HG02852 (cell line): ENCODE results near the gene ABCF1.
A peak's percentile ranks its signal among the peaks of the same experiment; 100 is the strongest.

Experiments used
- ATAC-seq: cut with Tn5 transposase; IDR thresholded peaks from one replicate; pipeline ENCODE4 v1.9.1; 2021; ENCODE audit warnings: mild to moderate bottlenecking, moderate library complexity; ENCODE audit not compliant: unreplicated experiment

ABCF1 gene

GRCh38 chr6:30599625-30600324 is 28.5 kb downstream of the ABCF1 start:
- ATAC-seq = no peak

- no peak for ATAC-seq
Measured at GRCh38 chr6:30600451-30600961, 29.3 kb downstream of the ABCF1 start.

- ATAC-seq = no peak
Measured at GRCh38 chr6:30601436-30601814, 30.2 kb downstream of the ABCF1 start.

- no peak for ATAC-seq
Measured at GRCh38 chr6:30601815-30602641, 30.8 kb downstream of the ABCF1 start.

- no peak for ATAC-seq
Measured at GRCh38 chr6:30603961-30604360, 32.7 kb downstream of the ABCF1 start.

GRCh38 chr6:30610065-30610464 is 38.8 kb downstream of the ABCF1 start:
- no peak for ATAC-seq

GRCh38 chr6:30611150-30611855 is 40.1 kb downstream of the ABCF1 start:
- no peak for ATAC-seq

- ATAC-seq = no peak
Measured at GRCh38 chr6:30611856-30612194, 40.6 kb downstream of the ABCF1 start.

- no peak for ATAC-seq
Measured at GRCh38 chr6:30612213-30612612, 41.0 kb downstream of the ABCF1 start.

GRCh38 chr6:30612687-30613248 is 41.5 kb downstream of the ABCF1 start:
- ATAC-seq = no peak

GRCh38 chr6:30613251-30614043 is 42.2 kb downstream of the ABCF1 start:
- ATAC-seq = no peak

- no peak for ATAC-seq
Measured at GRCh38 chr6:30614044-30614842, 43.0 kb downstream of the ABCF1 start.

- peak; percentile 47 for ATAC-seq
Measured at GRCh38 chr6:30614843-30615218, 43.6 kb downstream of the ABCF1 start.

GRCh38 chr6:30615219-30615957 is 44.1 kb downstream of the ABCF1 start:
- no peak for ATAC-seq

GRCh38 chr6:30615958-30616810 is 44.9 kb downstream of the ABCF1 start:
- ATAC-seq = no peak

- peak; percentile 79 for ATAC-seq
Measured at GRCh38 chr6:30616811-30617564, 45.7 kb downstream of the ABCF1 start, which contains the start of gene PPP1R10. Gene PPP1R10 (minus strand): TSS chr6:30617243. CDS start chr6:30609944, 7,299 bp downstream.

- peak; percentile 73 for ATAC-seq
Measured at GRCh38 chr6:30617565-30618269, 46.5 kb downstream of the ABCF1 start, which contains the start of gene MRPS18B. Gene MRPS18B (plus strand): TSS chr6:30617840. CDS start chr6:30617866, 26 bp downstream.
